Measurements from ENCODE around the gene ASIC4.
A peak's percentile ranks its signal among the peaks of the same experiment; 100 is the strongest.

The ASIC4 gene

DNA sequence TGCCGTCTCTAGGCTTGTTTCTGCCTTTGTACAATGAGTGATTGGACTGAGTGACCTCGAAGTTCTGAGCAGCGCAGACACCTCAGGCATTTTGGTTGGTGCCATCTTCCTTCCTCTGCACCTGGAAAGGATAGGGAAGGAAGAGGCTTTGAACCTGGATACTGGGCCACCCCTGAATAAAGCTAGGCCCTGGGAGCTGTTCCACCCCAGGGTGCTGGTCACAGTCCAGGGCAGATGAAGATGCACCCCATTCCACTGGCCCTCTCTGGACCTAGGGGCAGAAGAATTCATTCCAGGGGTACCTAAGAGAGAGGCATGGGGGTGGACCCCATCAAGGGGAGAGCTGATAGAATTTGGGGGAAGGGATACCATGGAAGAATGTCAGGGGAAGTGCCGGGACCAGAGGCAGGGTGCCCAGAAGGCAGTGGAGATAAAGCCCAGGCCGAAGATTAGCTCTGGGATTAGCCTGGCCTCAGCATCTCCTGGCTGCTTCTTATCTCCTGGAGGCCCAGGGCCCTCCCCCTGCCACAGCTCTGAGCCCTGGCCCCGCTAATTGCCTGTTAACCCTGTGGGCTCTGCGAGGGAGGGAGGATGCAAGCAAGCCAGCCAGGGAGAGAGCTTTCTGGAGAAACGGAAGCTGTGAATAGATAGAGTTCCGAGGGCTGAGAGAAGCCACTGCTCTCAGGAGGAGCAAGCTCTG, 11.4 kb downstream of the ASIC4 start:
- Histone ChIP-seq H3K9me3 (no peaks in the 10 kb centered on the region), H3K4me3 (ENCODE audit: low read depth, low read length) (peak overlapping the region; percentile 30), H3K27me3 (no peaks in the 10 kb centered on the region), H3K4me1 (peaks cover 68% of the 10 kb centered on the region), H3K36me3 (no peaks in the 10 kb centered on the region)
- TF ChIP-seq, protein P1, sequence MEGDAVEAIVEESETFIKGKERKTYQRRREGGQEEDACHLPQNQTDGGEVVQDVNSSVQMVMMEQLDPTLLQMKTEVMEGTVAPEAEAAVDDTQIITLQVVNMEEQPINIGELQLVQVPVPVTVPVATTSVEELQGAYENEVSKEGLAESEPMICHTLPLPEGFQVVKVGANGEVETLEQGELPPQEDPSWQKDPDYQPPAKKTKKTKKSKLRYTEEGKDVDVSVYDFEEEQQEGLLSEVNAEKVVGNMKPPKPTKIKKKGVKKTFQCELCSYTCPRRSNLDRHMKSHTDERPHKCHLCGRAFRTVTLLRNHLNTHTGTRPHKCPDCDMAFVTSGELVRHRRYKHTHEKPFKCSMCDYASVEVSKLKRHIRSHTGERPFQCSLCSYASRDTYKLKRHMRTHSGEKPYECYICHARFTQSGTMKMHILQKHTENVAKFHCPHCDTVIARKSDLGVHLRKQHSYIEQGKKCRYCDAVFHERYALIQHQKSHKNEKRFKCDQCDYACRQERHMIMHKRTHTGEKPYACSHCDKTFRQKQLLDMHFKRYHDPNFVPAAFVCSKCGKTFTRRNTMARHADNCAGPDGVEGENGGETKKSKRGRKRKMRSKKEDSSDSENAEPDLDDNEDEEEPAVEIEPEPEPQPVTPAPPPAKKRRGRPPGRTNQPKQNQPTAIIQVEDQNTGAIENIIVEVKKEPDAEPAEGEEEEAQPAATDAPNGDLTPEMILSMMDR (IDR thresholded peaks at IDR 0.05; ENCODE audit: low read depth, low read length), result no peak
- peak; percentile 91 for DNase-seq

DNA sequence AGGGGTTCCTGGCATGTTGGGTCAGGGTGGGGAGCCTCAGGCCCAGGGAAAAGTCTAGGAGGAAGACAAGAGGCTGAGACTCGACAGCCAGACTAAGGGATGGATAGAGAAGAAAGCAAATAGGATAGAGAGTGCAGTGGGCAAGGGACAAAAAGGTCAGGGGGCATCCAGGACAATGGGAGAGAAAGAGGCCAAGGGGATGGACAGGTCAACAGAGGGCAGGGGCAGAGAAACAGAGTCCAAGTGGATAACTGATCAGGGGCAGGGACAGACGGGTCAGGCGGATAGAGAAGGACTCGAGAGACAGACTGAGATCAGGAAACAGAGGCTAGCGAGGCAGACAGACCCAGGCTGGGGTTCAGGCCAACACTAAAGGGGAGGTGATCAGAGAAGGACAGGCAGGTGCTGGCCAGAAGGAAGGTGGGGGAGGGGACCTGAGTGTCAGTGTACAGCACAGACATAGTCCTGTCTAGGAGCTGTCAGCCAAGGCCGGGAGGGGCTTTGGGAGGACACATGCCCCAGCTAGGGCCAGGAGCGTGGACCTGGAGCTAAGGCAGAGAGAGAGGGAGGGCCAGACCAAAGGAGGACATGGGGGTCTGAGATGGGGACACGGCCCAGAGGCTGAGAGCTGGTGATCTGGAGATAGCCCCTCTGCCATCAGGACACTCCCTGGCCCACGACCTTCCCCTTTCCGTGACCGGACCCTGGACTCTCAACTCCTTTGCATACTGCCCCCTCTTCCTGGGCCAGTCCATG, 12.2 kb downstream of the ASIC4 start:
- peak; percentile 44 for DNase-seq
- Histone ChIP-seq H3K36me3 (no peaks in the 10 kb centered on the region), H3K9me3 (no peaks in the 10 kb centered on the region), H3K4me3 (ENCODE audit: low read depth, low read length) (peak overlapping the region; percentile 30), H3K4me1 (peaks cover 60% of the 10 kb centered on the region), H3K27me3 (no peaks in the 10 kb centered on the region)
- TF ChIP-seq, protein P1 (IDR thresholded peaks at IDR 0.05; ENCODE audit: low read depth, low read length), result no peak

DNA sequence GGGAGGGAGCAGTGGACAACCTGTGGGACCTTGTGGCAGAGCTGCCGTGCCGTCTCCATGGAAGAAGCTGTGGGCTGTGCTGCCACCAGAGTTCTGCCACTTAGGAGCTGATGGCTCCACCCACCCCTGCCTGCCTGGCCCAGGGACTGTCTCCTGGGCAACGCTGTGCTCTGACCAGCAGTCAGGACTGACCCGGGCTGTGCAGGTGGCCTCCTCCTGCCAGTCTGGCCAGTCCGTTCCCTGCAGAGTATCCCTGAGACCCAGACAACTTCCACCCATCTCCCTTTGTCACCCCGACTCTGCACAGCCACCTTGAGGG, 12.8 kb downstream of the ASIC4 start:
- Histone ChIP-seq H3K4me1 (peaks cover 55% of the 10 kb centered on the region), H3K4me3 (ENCODE audit: low read depth, low read length) (peak overlapping the region; percentile 10), H3K9me3 (no peaks in the 10 kb centered on the region), H3K27me3 (no peaks in the 10 kb centered on the region), H3K36me3 (no peaks in the 10 kb centered on the region)
- DNase-seq, result peak; percentile 62
- TF ChIP-seq, protein P1 (IDR thresholded peaks at IDR 0.05; ENCODE audit: low read depth, low read length), result no peak

DNA sequence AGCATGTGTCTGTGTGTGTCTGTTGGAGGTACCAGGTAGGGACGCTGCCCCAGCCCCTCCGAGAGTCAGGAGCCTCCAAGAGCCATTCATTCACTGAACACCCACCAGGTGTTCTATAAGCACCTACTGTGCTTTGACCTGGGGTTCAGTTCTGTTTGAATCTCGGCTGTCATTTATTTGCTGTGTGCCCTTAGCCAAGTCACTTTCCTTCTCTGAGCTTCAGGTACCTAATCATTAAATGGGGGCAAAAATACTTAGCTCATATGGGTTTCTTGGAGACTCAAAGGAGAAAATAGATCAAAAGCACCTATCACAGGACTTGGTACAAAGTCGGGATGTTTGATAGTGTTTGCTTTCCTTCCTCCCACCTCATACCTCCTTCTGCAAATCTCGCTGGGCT, 13.2 kb downstream of the ASIC4 start:
- TF ChIP-seq, protein P1 (IDR thresholded peaks at IDR 0.05; ENCODE audit: low read depth, low read length), result no peak

DNA sequence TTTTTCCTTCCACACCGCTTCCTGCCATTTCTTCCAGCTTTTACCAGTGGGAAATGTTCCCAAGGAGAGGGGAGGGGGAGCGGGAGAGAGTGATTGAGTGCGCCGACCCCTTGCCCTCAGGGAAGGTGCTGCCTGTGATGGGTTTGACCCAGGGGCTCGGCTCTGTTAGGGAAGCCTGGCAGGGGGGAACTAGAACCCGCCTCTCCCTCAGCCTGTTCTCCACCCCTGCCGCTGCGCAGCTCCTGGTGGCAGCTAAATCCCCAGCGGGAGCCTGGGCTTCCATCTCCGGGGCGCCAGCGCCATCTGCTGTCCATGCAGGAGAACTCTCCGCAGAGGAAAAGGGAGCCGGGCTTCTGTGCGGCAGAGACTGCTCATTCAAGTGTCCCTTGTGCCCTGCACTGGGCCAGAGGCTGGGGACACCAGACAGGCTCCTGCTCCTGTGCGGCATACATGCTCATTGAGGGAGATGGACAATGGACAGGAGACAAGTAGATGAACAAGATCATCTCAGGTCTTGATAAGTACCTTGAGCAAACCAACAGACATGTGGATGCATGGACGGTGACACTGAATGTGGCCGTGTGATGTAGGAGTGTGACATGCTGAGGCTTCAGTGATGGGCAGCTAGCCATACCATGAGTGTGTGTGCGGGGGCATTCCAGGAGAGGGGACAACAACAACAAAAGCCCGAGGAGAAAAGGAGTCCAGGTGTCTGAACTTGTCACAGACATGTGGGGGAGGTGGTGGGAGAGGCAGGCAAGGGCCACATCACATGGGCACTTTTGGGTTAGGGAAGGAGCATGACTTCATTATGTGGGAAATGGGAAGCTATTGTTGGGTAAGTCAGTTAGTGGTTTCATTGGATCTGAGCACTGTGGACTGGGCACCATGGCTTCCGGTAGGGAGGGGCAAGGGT, 16.0 kb downstream of the ASIC4 start:
- peak; percentile 93 for DNase-seq
- TF ChIP-seq, protein P1 (IDR thresholded peaks at IDR 0.05; ENCODE audit: low read depth, low read length), result peak; percentile 98
- H3K36me3 ChIP-seq, result no peaks in the 10 kb centered on the region
- peaks cover 33% of the 10 kb centered on the region for H3K4me1 ChIP-seq
- no peaks in the 10 kb centered on the region for H3K9me3 ChIP-seq
- no peaks in the 10 kb centered on the region for H3K27me3 ChIP-seq
- no peak overlapping the region for H3K4me3 ChIP-seq (ENCODE audit: low read depth, low read length)

More for the DNA sequence above, 13.2 kb downstream of the ASIC4 start:
- H3K27me3 ChIP-seq, result no peaks in the 10 kb centered on the region
- H3K4me3 ChIP-seq (ENCODE audit: low read depth, low read length), result no peak overlapping the region; the same call in 1 of the 2 replicates
- DNase-seq, result no peak
- peaks cover 55% of the 10 kb centered on the region for H3K4me1 ChIP-seq
- H3K36me3 ChIP-seq, result no peaks in the 10 kb centered on the region
- H3K9me3 ChIP-seq, result no peaks in the 10 kb centered on the region
